Measurements from ENCODE around the gene ZNF365. TPM values are rescaled to one million over a fixed set of nuclear protein-coding genes. Genes with fewer than 3 reads are reported as not detected.

Gene ZNF365
- total and polyA plus RNA-seq, 2 of the 8 experiments (the other 6 are each of a cell fraction or from before 2014, with no cell fraction given) = 0.41 to 0.43 TPM

- no peak for TF ChIP-seq KDM1A (IDR thresholded peaks at IDR 0.05; ENCODE audit: borderline replicate concordance, low read length)
- TF ChIP-seq TEAD4 (IDR thresholded peaks at IDR 0.05; ENCODE audit: low read depth, low read length) = no peak
- no peak for TF ChIP-seq RBBP5 (IDR thresholded peaks at IDR 0.05; ENCODE audit: borderline replicate concordance, low read depth, low read length)
- TF ChIP-seq RFX5 (IDR thresholded peaks at IDR 0.05; ENCODE audit: borderline replicate concordance, low read depth, low read length) = no peak
Observed at GRCh38 chr10:62426086-62426485, 51.9 kb downstream of the ZNF365 start (continued).

All from H1 (cell line).